ENCODE data around the gene HAP1. TPM values are rescaled to one million over a fixed set of nuclear protein-coding genes. Genes with fewer than 3 reads are reported as not detected.
"Not testable (repeated sequence)": the region's sequence is repeated elsewhere in the genome, so short reads cannot be mapped to it uniquely, and the experiment has no call there.

Gene HAP1
- polyA plus RNA-seq, 1 experiment: 0.04 TPM

- TF ChIP-seq, protein P1, sequence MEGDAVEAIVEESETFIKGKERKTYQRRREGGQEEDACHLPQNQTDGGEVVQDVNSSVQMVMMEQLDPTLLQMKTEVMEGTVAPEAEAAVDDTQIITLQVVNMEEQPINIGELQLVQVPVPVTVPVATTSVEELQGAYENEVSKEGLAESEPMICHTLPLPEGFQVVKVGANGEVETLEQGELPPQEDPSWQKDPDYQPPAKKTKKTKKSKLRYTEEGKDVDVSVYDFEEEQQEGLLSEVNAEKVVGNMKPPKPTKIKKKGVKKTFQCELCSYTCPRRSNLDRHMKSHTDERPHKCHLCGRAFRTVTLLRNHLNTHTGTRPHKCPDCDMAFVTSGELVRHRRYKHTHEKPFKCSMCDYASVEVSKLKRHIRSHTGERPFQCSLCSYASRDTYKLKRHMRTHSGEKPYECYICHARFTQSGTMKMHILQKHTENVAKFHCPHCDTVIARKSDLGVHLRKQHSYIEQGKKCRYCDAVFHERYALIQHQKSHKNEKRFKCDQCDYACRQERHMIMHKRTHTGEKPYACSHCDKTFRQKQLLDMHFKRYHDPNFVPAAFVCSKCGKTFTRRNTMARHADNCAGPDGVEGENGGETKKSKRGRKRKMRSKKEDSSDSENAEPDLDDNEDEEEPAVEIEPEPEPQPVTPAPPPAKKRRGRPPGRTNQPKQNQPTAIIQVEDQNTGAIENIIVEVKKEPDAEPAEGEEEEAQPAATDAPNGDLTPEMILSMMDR (IDR thresholded peaks at IDR 0.05; ENCODE audit: low read depth, low read length): no peak
- Histone ChIP-seq H3K27me3 (ENCODE audit: control insufficient read depth, insufficient read depth, low read length) (peaks cover 4% of the 10 kb centered on the region), H3K9me3 (ENCODE audit: control insufficient read depth, insufficient read depth, low read length) (peaks cover 3% of the 10 kb centered on the region), H3K27ac (ENCODE audit: low read depth, low read length) (peak within 1 kb of the TSS; percentile 100), H3K4me3 (ENCODE audit: low read depth, low read length) (peak within 1 kb of the TSS; percentile 99)
- CTCF ChIA-PET: interaction anchor here (0.6 to 2.2 kb wide), 10 partner anchors 10 to 1330 kb away, joined by 3 to 7 read pairs (median 4); no protein-coding TSS in a partner anchor
- POLR2A ChIA-PET: interaction anchor here (0.5 to 2.2 kb wide), 65 partner anchors 8 to 1708 kb away, joined by 3 to 64 read pairs (median 3); partner anchors contain the start of genes ACLY, DNAJC7, HAP1 and JUP
- DNase-seq (ENCODE audit: low read depth, low spot score): peak; percentile 99
Measured at GRCh38 chr17:41688641-41689496, 45.6 kb downstream of the HAP1 start, which contains the start of gene EIF1. Gene EIF1 (plus strand): TSS chr17:41688885. CDS start chr17:41689039, 154 bp downstream.

DNA sequence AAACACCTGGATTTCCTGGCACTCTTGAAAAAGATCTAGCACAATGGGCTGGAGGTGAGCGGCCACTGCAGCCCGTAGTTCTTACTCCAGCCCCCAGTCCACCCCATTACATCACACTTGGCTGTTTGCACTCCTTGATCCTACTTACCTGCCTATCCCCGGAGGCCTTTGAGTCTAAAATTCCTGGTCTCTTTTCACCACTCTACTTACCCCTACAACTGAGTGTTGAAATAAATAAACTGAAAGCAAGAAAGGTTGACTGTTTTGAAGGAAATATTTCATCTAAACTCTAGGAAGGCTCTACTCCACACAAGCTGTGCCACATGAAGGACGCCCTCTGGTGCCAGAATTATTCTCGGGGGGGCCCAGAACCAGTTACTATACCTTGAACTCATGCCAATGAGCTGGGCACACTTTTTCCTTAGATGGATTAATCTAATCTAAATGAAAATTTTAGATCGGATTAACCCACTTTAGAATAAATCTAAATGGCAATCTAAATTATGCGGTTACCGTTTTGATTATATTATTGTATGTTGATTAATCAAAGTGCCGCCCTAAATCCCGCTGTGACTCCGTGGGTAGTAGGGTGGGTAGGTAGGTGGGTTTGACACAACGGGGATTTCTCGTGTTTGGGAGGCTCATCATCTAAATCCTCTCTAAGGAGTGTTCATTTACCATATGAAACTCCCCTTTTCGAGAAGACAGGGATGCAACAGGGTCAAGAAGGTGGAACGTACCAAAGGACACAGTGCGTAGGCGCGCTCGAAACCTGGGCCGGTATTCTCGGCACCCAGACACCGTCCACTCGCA lies 46.4 kb downstream of the HAP1 start:
- ChIA-PET POLR2A (interaction anchor here (0.6 to 2.2 kb wide), 46 partner anchors 9 to 1708 kb away, joined by 3 to 64 read pairs (median 3); partner anchors contain the start of genes ACLY, JUP, KLHL11 and NKIRAS2), CTCF (interaction anchor here (1.0 to 1.8 kb wide), 5 partner anchors 9 to 138 kb away, joined by 4 to 7 read pairs (median 4); no protein-coding TSS in a partner anchor)
- Histone ChIP-seq H3K27me3 (ENCODE audit: control insufficient read depth, insufficient read depth, low read length) (peaks cover 6% of the 10 kb centered on the region), H3K4me3 (ENCODE audit: low read depth, low read length) (peak overlapping the region; percentile 81), H3K27ac (ENCODE audit: low read depth, low read length) (peak overlapping the region; percentile 47), H3K9me3 (ENCODE audit: control insufficient read depth, insufficient read depth, low read length) (peaks cover 3% of the 10 kb centered on the region)
- TF ChIP-seq, protein P1 (IDR thresholded peaks at IDR 0.05; ENCODE audit: low read depth, low read length): 0 out of 2 replicates have a peak, but pooled peaks have one; percentile 11
- no peak for DNase-seq (ENCODE audit: low read depth, low spot score)

DNA sequence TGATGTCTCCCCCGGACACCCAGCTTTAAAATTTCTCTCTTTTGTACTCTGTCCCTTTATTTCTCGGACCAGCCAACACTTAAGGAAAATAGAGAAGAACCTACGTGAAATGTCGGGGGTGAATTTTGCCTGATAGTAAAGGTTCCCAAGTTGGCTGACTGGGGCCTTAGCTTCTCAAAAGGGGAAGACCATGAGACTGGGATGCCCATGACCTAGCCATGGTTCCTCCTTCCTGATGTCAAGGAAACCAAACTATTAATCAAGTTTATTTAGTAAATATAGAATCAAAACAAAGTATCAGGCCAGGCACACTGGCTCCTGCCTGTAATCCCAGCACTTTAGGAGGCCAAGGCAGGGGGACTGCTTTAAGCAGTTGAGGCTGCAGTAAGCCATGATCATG lies 48.2 kb downstream of the HAP1 start:
- ChIA-PET CTCF (interaction anchor here (1.1 to 1.5 kb wide), 2 partner anchors 10 to 20 kb away, joined by 5 to 6 read pairs; no protein-coding TSS in a partner anchor), POLR2A (no interaction called here)
- no peak for DNase-seq (ENCODE audit: low read depth, low spot score)
- H3K27ac ChIP-seq (ENCODE audit: low read depth, low read length): no peak overlapping the region
- TF ChIP-seq, protein P1 (IDR thresholded peaks at IDR 0.05; ENCODE audit: low read depth, low read length): no peak
- H3K9me3 ChIP-seq (ENCODE audit: control insufficient read depth, insufficient read depth, low read length): peaks cover 3% of the 10 kb centered on the region
- H3K27me3 ChIP-seq (ENCODE audit: control insufficient read depth, insufficient read depth, low read length): peaks cover 6% of the 10 kb centered on the region
- H3K4me3 ChIP-seq (ENCODE audit: low read depth, low read length): no peak overlapping the region

- H3K9me3 ChIP-seq (ENCODE audit: control insufficient read depth, insufficient read depth, low read length); H3K27ac ChIP-seq (ENCODE audit: low read depth, low read length); POLR2A ChIA-PET; H3K27me3 ChIP-seq (ENCODE audit: control insufficient read depth, insufficient read depth, low read length); H3K4me3 ChIP-seq (ENCODE audit: low read depth, low read length); DNase-seq (ENCODE audit: low read depth, low spot score): not testable (repeated sequence)
- CTCF ChIA-PET: interaction anchor here (1.1 to 1.5 kb wide), 3 partner anchors 10 to 23 kb away, joined by 3 to 6 read pairs (median 5); no protein-coding TSS in a partner anchor
Measured at GRCh38 chr17:41685753-41686152, 48.7 kb downstream of the HAP1 start.

DNA sequence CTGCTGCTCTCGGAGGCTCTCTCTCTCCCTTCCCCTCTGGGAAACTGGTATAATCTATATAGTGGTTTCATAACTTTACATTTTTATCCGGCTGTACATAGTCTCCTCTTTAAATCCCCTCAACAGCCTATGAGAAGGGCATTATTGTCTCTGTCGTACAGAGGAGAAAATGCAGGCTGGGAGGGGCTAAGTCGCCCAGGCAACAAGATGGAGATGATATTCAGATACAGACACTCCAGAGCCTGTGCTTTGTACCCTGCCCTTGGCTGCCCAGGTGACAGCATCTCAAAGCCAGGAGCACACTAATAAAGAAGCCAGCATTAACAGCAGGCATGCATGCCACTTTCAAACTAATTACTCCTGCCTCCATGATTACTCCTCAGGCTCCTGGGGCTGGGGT lies 50.4 kb downstream of the HAP1 start:
- peaks cover 6% of the 10 kb centered on the region for H3K27me3 ChIP-seq (ENCODE audit: control insufficient read depth, insufficient read depth, low read length)
- CTCF ChIA-PET: no interaction called here

More for the DNA sequence above, 50.4 kb downstream of the HAP1 start:
- Histone ChIP-seq H3K4me3 (ENCODE audit: low read depth, low read length) (no peak overlapping the region), H3K9me3 (ENCODE audit: control insufficient read depth, insufficient read depth, low read length) (peaks cover 3% of the 10 kb centered on the region), H3K27ac (ENCODE audit: low read depth, low read length) (no peak overlapping the region)
- no peak for DNase-seq (ENCODE audit: low read depth, low spot score)
- POLR2A ChIA-PET: no interaction called here
- TF ChIP-seq, protein P1 (IDR thresholded peaks at IDR 0.05; ENCODE audit: low read depth, low read length): no peak
